C1 segment of cervical spinal cord (tissue), 14 donors: Measurements from ENCODE around the gene CCDC85C.

Experiments
- DNase-seq, 14 donors: peaks; one replicate each; lab custom pipeline; 2025; lab: John Stamatoyannopoulos, UW

The CCDC85C gene

GRCh38 chr14:99573436-99574098, 30.4 kb downstream of the CCDC85C start:
- DNase-seq: no peak

- DNase-seq: no peak
Measured at GRCh38 chr14:99573000-99573330, 31.0 kb downstream of the CCDC85C start.

- DNase-seq: no peak
Measured at GRCh38 chr14:99572173-99572999, 31.6 kb downstream of the CCDC85C start.

- no peak for DNase-seq
Measured at GRCh38 chr14:99571303-99571986, 32.6 kb downstream of the CCDC85C start.

GRCh38 chr14:99570544-99571302, 33.3 kb downstream of the CCDC85C start:
- DNase-seq: no peak

GRCh38 chr14:99569725-99570543, 34.1 kb downstream of the CCDC85C start:
- DNase-seq: no peak

GRCh38 chr14:99568567-99569560, 35.1 kb downstream of the CCDC85C start:
- DNase-seq: no peak

- DNase-seq: no peak
Measured at GRCh38 chr14:99566390-99567354, 37.3 kb downstream of the CCDC85C start.

- peak in 1 of 14 donors; percentile 85 for DNase-seq
Measured at GRCh38 chr14:99566009-99566389, 38.0 kb downstream of the CCDC85C start.

GRCh38 chr14:99565383-99565782, 38.6 kb downstream of the CCDC85C start:
- no peak for DNase-seq

- DNase-seq: peak in 1 of 14 donors; percentile 57
Measured at GRCh38 chr14:99564926-99565259, 39.1 kb downstream of the CCDC85C start.

- DNase-seq: peak in 6 of 14 donors; percentile 19 to 57 (median 28)
Measured at GRCh38 chr14:99564256-99564925, 39.6 kb downstream of the CCDC85C start.

GRCh38 chr14:99563749-99564129, 40.3 kb downstream of the CCDC85C start:
- peak in 2 of 14 donors; percentile 64 to 90 for DNase-seq

- DNase-seq: peak; percentile 20 to 96 (median 62)
Measured at GRCh38 chr14:99562856-99563748, 40.9 kb downstream of the CCDC85C start.

- no peak for DNase-seq
Measured at GRCh38 chr14:99561864-99562263, 42.1 kb downstream of the CCDC85C start.

GRCh38 chr14:99560922-99561683, 42.9 kb downstream of the CCDC85C start:
- DNase-seq: peak in 4 of 14 donors; percentile 17 to 98 (median 56)
